Upper lobe of left lung (tissue), 4 donors: ENCODE results near the gene PCSK5.

Source experiments
- CTCF ChIP-seq, 6 experiments: fragments of 450-650 bp in 4 of 6; fragments of 200-600 bp in 2 of 6; sonication (generic) in 2 of 6; IDR thresholded peaks; one replicate each; pipeline ENCODE4 v1.5.1; 2016 to 2019; ENCODE audit warnings: antibody characterized with exemption in 6 of 6
- EP300 ChIP-seq, 4 donors: sonication (generic); formaldehyde crosslinking; IDR thresholded peaks; one replicate each; pipeline ENCODE4 v1.5.1; 2017; ENCODE audit warnings: antibody characterized with exemption in 4 of 4, control low read depth in 2 of 4
- POLR2AphosphoS5 ChIP-seq, 2 donors: sonication (generic); formaldehyde crosslinking; IDR thresholded peaks; one replicate each; pipeline ENCODE4 v1.5.1; 2017; ENCODE audit warnings: antibody characterized with exemption in 2 of 2

GRCh38 chr9:76246680-76247079, 356.2 kb downstream of the PCSK5 start:
- TF ChIP-seq CTCF (IDR thresholded peaks at IDR 0.05) (no peak), EP300 (IDR thresholded peaks at IDR 0.05) (no peak), POLR2AphosphoS5 (IDR thresholded peaks at IDR 0.05) (no peak)
